ENCODE results near the gene CCND2.

DNA sequence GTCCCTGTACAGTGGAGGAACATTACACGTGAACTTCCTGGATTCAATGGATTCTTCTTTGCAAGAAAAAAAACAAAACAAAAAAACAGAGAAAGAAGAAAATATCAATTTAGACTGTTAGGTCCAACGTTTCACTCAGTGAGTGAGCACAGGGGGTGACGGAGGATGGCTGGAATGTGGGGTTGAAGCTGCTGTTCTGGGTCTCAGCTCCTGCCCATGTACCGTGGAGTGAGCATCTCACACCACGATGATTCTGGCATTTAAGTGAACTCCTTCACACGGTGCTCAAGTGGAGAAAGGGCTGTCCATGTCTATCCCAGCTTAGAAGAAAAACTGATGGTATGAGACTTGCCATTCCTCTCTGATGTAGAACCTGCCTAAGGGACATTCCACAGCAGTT lies 23.2 kb downstream of the CCND2 start:
- no peak for TF ChIP-seq POLR2A (IDR thresholded peaks at IDR 0.05)
- TF ChIP-seq, protein P1, sequence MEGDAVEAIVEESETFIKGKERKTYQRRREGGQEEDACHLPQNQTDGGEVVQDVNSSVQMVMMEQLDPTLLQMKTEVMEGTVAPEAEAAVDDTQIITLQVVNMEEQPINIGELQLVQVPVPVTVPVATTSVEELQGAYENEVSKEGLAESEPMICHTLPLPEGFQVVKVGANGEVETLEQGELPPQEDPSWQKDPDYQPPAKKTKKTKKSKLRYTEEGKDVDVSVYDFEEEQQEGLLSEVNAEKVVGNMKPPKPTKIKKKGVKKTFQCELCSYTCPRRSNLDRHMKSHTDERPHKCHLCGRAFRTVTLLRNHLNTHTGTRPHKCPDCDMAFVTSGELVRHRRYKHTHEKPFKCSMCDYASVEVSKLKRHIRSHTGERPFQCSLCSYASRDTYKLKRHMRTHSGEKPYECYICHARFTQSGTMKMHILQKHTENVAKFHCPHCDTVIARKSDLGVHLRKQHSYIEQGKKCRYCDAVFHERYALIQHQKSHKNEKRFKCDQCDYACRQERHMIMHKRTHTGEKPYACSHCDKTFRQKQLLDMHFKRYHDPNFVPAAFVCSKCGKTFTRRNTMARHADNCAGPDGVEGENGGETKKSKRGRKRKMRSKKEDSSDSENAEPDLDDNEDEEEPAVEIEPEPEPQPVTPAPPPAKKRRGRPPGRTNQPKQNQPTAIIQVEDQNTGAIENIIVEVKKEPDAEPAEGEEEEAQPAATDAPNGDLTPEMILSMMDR (IDR thresholded peaks at IDR 0.05): no peak
